GM13976 (cell line): ENCODE data around the gene FBN3.

Experiments
- DNase-seq: peaks from one replicate; pipeline ENCODE4 v3.0.0; 2012; ENCODE audit warnings: low spot score
- in situ Hi-C: fragments of 300-500 bp; cut with MboI; formaldehyde crosslinking; loops from one replicate; pipeline ENCODE4 v1.12.0; 2022; ENCODE audit warnings: low sequenced_read_pairs, mixed read lengths, inconsistent platforms; ENCODE audit not compliant: unreplicated experiment
- TF ChIP-seq, protein P1 (sequence below): IDR thresholded peaks from 2 replicates; pipeline ENCODE4 v1.5.1; 2012; ENCODE audit warnings: borderline replicate concordance, mild to moderate bottlenecking; ENCODE audit not compliant: insufficient read depth; ENCODE audit errors: extremely low read depth, missing control alignments, control extremely low read depth

Gene FBN3

DNA sequence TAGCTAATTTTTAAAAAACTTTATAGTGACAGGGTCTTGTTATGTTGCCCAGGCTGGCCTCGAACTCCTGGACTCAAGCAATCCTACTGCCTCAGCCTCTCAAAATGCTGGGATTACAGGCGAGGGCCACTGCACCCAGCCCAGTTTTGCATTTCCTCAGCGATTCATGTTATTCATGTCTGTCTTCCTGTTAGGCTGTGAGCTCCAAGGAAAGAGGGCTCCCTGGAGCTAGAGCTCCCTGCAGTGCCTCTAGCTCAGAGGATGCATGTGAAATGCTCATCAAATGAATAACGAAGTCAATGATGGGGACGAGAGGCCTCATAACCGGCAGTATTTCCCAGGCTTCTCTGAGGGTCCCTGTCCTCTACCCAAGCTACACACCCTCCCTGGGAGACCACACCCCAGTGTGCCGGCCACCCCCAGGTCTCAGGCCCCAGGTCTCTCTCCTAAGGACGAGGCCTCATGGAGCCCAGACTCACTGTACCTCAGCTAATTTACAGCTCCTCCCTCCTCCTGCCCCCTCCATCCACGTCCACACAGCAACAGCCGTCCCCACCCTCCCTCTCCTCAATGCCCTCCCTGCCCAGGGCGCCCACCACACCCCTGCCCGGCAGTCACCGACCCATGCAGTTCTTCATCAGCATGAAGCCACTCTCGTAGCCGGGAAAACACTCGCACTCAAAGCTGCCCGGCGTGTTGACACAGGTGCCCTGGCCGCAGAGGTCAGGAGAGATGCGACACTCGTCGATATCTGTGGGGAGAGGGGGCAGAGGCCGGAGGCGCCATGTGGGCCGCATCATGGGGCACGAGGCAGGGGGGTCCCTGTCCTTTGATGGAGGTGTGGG is 28.5 kb downstream of the FBN3 start:
- no peak for DNase-seq

DNA sequence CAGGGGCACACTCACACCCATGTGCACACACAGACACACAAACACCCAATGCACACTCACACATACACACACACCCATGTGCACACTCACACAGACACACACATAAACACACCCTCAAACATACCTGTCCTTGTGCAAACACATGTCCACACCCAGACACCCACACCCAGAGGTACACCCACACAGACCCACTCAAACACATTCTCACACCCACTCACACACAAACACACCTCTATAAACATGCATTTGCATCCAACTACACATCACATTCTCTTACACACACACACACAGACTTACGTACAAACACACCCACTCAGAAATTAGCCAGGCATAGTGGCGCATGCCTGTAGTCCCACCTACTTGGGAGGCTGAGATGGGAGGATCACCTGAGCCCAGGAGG is 31.4 kb downstream of the FBN3 start:
- no peak for DNase-seq
- TF ChIP-seq, protein P1, sequence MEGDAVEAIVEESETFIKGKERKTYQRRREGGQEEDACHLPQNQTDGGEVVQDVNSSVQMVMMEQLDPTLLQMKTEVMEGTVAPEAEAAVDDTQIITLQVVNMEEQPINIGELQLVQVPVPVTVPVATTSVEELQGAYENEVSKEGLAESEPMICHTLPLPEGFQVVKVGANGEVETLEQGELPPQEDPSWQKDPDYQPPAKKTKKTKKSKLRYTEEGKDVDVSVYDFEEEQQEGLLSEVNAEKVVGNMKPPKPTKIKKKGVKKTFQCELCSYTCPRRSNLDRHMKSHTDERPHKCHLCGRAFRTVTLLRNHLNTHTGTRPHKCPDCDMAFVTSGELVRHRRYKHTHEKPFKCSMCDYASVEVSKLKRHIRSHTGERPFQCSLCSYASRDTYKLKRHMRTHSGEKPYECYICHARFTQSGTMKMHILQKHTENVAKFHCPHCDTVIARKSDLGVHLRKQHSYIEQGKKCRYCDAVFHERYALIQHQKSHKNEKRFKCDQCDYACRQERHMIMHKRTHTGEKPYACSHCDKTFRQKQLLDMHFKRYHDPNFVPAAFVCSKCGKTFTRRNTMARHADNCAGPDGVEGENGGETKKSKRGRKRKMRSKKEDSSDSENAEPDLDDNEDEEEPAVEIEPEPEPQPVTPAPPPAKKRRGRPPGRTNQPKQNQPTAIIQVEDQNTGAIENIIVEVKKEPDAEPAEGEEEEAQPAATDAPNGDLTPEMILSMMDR, result no peak
- in situ Hi-C loops, result no loop called here

More for the DNA sequence above, 28.5 kb downstream of the FBN3 start:
- in situ Hi-C loops, result no loop called here
- TF ChIP-seq, protein P1, result no peak

GRCh38 chr19:8116437-8117293 is 32.7 kb downstream of the FBN3 start:
- TF ChIP-seq, protein P1, result no peak
- in situ Hi-C loops, result no loop called here
- no peak for DNase-seq

GRCh38 chr19:8115805-8116396 is 33.5 kb downstream of the FBN3 start:
- in situ Hi-C loops, result no loop called here
- DNase-seq, result no peak
- TF ChIP-seq, protein P1, result no peak

GRCh38 chr19:8113017-8113416 is 36.4 kb downstream of the FBN3 start:
- DNase-seq, result no peak
- TF ChIP-seq, protein P1, result no peak
- in situ Hi-C loops, result no loop called here

- in situ Hi-C loops, result no loop called here
- DNase-seq, result no peak
- TF ChIP-seq, protein P1, result no peak
Observed at GRCh38 chr19:8111376-8111775, 38.0 kb downstream of the FBN3 start.
